GM12892 (cell line): Measurements from ENCODE around the gene PARL.

Experiments used
- DNase-seq: peaks from one replicate; pipeline ENCODE4 v3.0.0; 2011; ENCODE audit not compliant: insufficient read length
- FAIRE-seq: peaks from 2 replicates; lab custom pipeline; 2011; peaks lifted over from hg19 to GRCh38; lab: Jason Lieb, UNC
- POLR2A ChIP-seq: IDR thresholded peaks from 2 replicates; pipeline ENCODE4 v1.6.1; 2011; ENCODE audit warnings: low read depth, low read length, control low read depth
- POLR2AphosphoS5 ChIP-seq: IDR thresholded peaks from 2 replicates; pipeline ENCODE4 v1.6.1; 2011; ENCODE audit warnings: low read depth, low read length, control low read depth
- TAF1 ChIP-seq: IDR thresholded peaks from 2 replicates; pipeline ENCODE4 v1.6.1; 2011; ENCODE audit warnings: low read depth, mild to moderate bottlenecking, control low read depth, low read length, borderline replicate concordance

The PARL gene

GRCh38 chr3:183833516-183833915 is 51.2 kb downstream of the PARL start:
- TF ChIP-seq TAF1: no peak
- no peak for TF ChIP-seq POLR2A
- TF ChIP-seq POLR2AphosphoS5: no peak
- FAIRE-seq: no peak
- DNase-seq: no peak

GRCh38 chr3:183830187-183830586 is 54.5 kb downstream of the PARL start:
- TF ChIP-seq POLR2AphosphoS5: no peak
- TF ChIP-seq TAF1: no peak
- no peak for TF ChIP-seq POLR2A
- FAIRE-seq (no peak), DNase-seq (no peak)

GRCh38 chr3:183829466-183829865 is 55.2 kb downstream of the PARL start:
- FAIRE-seq (no peak), DNase-seq (no peak)
- TF ChIP-seq POLR2A (no peak), TAF1 (no peak), POLR2AphosphoS5 (no peak)

- TF ChIP-seq POLR2A (no peak), POLR2AphosphoS5 (no peak), TAF1 (no peak)
- no peak for DNase-seq
- FAIRE-seq: no peak
Observed at GRCh38 chr3:183828538-183828870, 56.2 kb downstream of the PARL start.

- FAIRE-seq: no peak
- no peak for DNase-seq
- no peak for TF ChIP-seq POLR2A
- no peak for TF ChIP-seq TAF1
- no peak for TF ChIP-seq POLR2AphosphoS5
Observed at GRCh38 chr3:183827809-183828537, 56.7 kb downstream of the PARL start.

GRCh38 chr3:183826448-183827250 is 58.0 kb downstream of the PARL start:
- DNase-seq: no peak
- no peak for TF ChIP-seq TAF1
- no peak for TF ChIP-seq POLR2A
- no peak for TF ChIP-seq POLR2AphosphoS5

GRCh38 chr3:183825456-183826161 is 59.1 kb downstream of the PARL start, which contains the start of gene MAP6D1:
Gene MAP6D1, minus strand, starts transcription at chr3:183825577. Its CDS starts 30 bp downstream, at chr3:183825547.
- no peak for FAIRE-seq
- DNase-seq: peak; percentile 46
- TF ChIP-seq POLR2AphosphoS5 (no peak), POLR2A (no peak), TAF1 (no peak)

More at GRCh38 chr3:183826448-183827250, 58.0 kb downstream of the PARL start:
- FAIRE-seq: no peak

GRCh38 chr3:183824761-183825455 is 59.8 kb downstream of the PARL start:
- FAIRE-seq: peak; percentile 60
- peak; percentile 49 for DNase-seq
- TF ChIP-seq POLR2AphosphoS5 (no peak), POLR2A (no peak), TAF1 (no peak)

- FAIRE-seq (no peak), DNase-seq (no peak)
- no peak for TF ChIP-seq TAF1
- TF ChIP-seq POLR2AphosphoS5: no peak
- no peak for TF ChIP-seq POLR2A
Observed at GRCh38 chr3:183823963-183824362, 60.7 kb downstream of the PARL start.

GRCh38 chr3:183822631-183823030 is 62.0 kb downstream of the PARL start:
- DNase-seq: no peak
- no peak for FAIRE-seq
- TF ChIP-seq POLR2AphosphoS5 (no peak), POLR2A (no peak), TAF1 (no peak)
